GM12864 (cell line): ENCODE measurements around the gene SLC25A27.

ENCODE experiments used
- DNase-seq: peaks from one replicate; pipeline ENCODE4 v3.0.0-alpha.2; 2011; ENCODE audit warnings: low read depth
- H3K4me3 ChIP-seq: 2 replicates; pipeline ENCODE4 v1.5.1; 2011; ENCODE audit warnings: mild to moderate bottlenecking, low read depth, low read length, control low read depth
- CTCF ChIP-seq: IDR thresholded peaks from 2 replicates; pipeline ENCODE4 v1.5.1; 2011; ENCODE audit warnings: low read depth, mild to moderate bottlenecking, moderate library complexity, low read length, control low read depth, inconsistent platforms; ENCODE audit errors: missing control alignments

Gene SLC25A27

GRCh38 chr6:46652603-46653438, at the start of gene SLC25A27, which contains the start of gene CYP39A1:
Gene SLC25A27, plus strand, starts transcription at chr6:46652975. Its CDS starts 218 bp downstream, at chr6:46653193.
Gene CYP39A1, minus strand, starts transcription at chr6:46652818. Its CDS starts 236 bp downstream, at chr6:46652582.
- no peak for TF ChIP-seq CTCF
- H3K4me3 ChIP-seq: peak within 1 kb of the TSS; percentile 62
- DNase-seq: peak; percentile 26

GRCh38 chr6:46605091-46605797, 47.5 kb upstream of the SLC25A27 start:
- no peak for TF ChIP-seq CTCF
- no peak for DNase-seq
- no peak overlapping the region for H3K4me3 ChIP-seq

- no peak for TF ChIP-seq CTCF
- DNase-seq: no peak
- H3K4me3 ChIP-seq: no peak overlapping the region
Observed at GRCh38 chr6:46606338-46606737, 46.4 kb upstream of the SLC25A27 start.

- no peak for DNase-seq
- H3K4me3 ChIP-seq: no peak overlapping the region
- TF ChIP-seq CTCF: no peak
Observed at GRCh38 chr6:46610862-46611553, 41.8 kb upstream of the SLC25A27 start.

- no peak for DNase-seq
- no peak overlapping the region for H3K4me3 ChIP-seq
- no peak for TF ChIP-seq CTCF
Observed at GRCh38 chr6:46612645-46613044, 40.1 kb upstream of the SLC25A27 start.

GRCh38 chr6:46618726-46619125, 34.0 kb upstream of the SLC25A27 start:
- no peak overlapping the region for H3K4me3 ChIP-seq
- DNase-seq: no peak

More at GRCh38 chr6:46618726-46619125, 34.0 kb upstream of the SLC25A27 start:
- TF ChIP-seq CTCF: no peak
